Bronchus fibroblast of lung (primary cell): ENCODE results near the gene MIS18A. TPM values are rescaled to one million over a fixed set of nuclear protein-coding genes. Genes with fewer than 3 reads are reported as not detected.

ENCODE experiments used
- total RNA-seq: library from RNA; depleted of rRNA; stranded (reverse); fragments of >200 nt; gene quantifications from 2 replicates; pipeline ENCODE4 v1.2.3, GENCODE V29; 2015

MIS18A gene, protein sequence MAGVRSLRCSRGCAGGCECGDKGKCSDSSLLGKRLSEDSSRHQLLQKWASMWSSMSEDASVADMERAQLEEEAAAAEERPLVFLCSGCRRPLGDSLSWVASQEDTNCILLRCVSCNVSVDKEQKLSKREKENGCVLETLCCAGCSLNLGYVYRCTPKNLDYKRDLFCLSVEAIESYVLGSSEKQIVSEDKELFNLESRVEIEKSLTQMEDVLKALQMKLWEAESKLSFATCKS
- 16.5 TPM in 2 replicates for total RNA-seq

GRCh38 chr21:32278518-32279376, at the start of gene MIS18A:
MIS18A (minus strand) TSS chr21:32279049; CDS start chr21:32279014, 35 bp downstream.

GRCh38 chr21:32298658-32299081, 19.8 kb upstream of the MIS18A start, which contains the start of gene MRAP:
MRAP (plus strand) TSS chr21:32298855; CDS start chr21:32298972, 117 bp downstream.

Other genes starting within 250 kb of the MIS18A start
- not detected in 2 replicates for gene MRAP, start 19.8 kb upstream of the MIS18A start, total RNA-seq
- 15.3 and 15.8 TPM in 2 replicates for gene URB1, start 114.0 kb upstream of the MIS18A start, total RNA-seq
- 2.7 and 4.7 TPM in 2 replicates for gene EVA1C, start 133.7 kb upstream of the MIS18A start, total RNA-seq